PC-9 (cell line): ENCODE data around the gene ANKRD13B. TPM values are rescaled to one million over a fixed set of nuclear protein-coding genes. Genes with fewer than 3 reads are reported as not detected.

Experiments
- BruUV-seq: library from RNA; stranded (reverse); fragments of 400-500 nt; replicated peaks from 2 replicates; lab custom pipeline; 2021; lab: Mats Ljungman, UMichigan
- CTCF ChIA-PET: fragments of 300-600 bp; sonication (Branson Sonifier 250); formaldehyde crosslinking; loops from one replicate; lab custom pipeline; 2022; ENCODE audit warnings: antibody characterized with exemption; lab: Charles Lee
- POLR2A ChIA-PET: fragments of 300-600 bp; sonication (Branson Sonifier 250); formaldehyde crosslinking; loops from one replicate; lab custom pipeline; 2022; ENCODE audit warnings: antibody characterized with exemption; ENCODE audit not compliant: unreplicated experiment; lab: Charles Lee
- DNase-seq, 2 experiments: peaks; one replicate each; pipeline versions ENCODE4 v3.0.0 to v3.0.0-alpha.2; 2015 to 2022; ENCODE audit warnings: mixed read lengths in 1 of 2
- H2AFZ ChIP-seq: fragments of 200-600 bp; sonication (generic); 2 replicates; pipeline ENCODE4 v1.8.1; 2017; ENCODE audit warnings: antibody characterized with exemption
- H3F3A ChIP-seq: fragments of 200-600 bp; sonication (generic); 2 replicates; pipeline ENCODE4 v1.8.1; 2017; ENCODE audit warnings: antibody characterized with exemption, mild to moderate bottlenecking, low read depth; ENCODE audit not compliant: insufficient read depth
- H3K27ac ChIP-seq: fragments of 200-600 bp; sonication (generic); 2 replicates; pipeline ENCODE4 v1.6.1; 2016; ENCODE audit warnings: mixed run types
- H3K27me3 ChIP-seq: fragments of 200-600 bp; sonication (generic); 2 replicates; pipeline ENCODE4 v1.6.1; 2016; ENCODE audit warnings: low read depth, mixed run types; ENCODE audit not compliant: insufficient read depth
- H3K36me3 ChIP-seq: fragments of 200-600 bp; sonication (generic); 2 replicates; pipeline ENCODE4 v1.6.1; 2016; ENCODE audit warnings: low read depth, mixed run types
- H3K4me1 ChIP-seq: fragments of 200-600 bp; sonication (generic); replicated peaks from 2 replicates; pipeline ENCODE4 v1.6.1; 2016; ENCODE audit warnings: mixed run types; ENCODE audit not compliant: insufficient read depth
- H3K4me2 ChIP-seq: fragments of 200-600 bp; sonication (generic); 2 replicates; pipeline ENCODE4 v1.6.1; 2017; ENCODE audit warnings: mixed run types
- H3K4me3 ChIP-seq: fragments of 200-600 bp; sonication (generic); 2 replicates; pipeline ENCODE4 v1.6.1; 2016; ENCODE audit warnings: mixed run types
- H3K79me2 ChIP-seq: fragments of 200-600 bp; sonication (generic); 2 replicates; pipeline ENCODE4 v1.6.1; 2017; ENCODE audit warnings: low read depth, mixed run types
- H3K9me2 ChIP-seq: fragments of 200-600 bp; sonication (generic); 2 replicates; pipeline ENCODE4 v1.8.1; 2017; ENCODE audit warnings: mild to moderate bottlenecking; ENCODE audit not compliant: insufficient read depth
- H3K9me3 ChIP-seq: fragments of 200-600 bp; sonication (generic); 2 replicates; pipeline ENCODE4 v1.8.1; 2016; ENCODE audit warnings: low read depth; ENCODE audit not compliant: insufficient read depth
- H4K20me1 ChIP-seq: fragments of 200-600 bp; sonication (generic); 2 replicates; pipeline ENCODE4 v1.8.1; 2017; ENCODE audit not compliant: insufficient read depth
- EZH2 ChIP-seq: fragments of 200-600 bp; sonication (generic); IDR thresholded peaks from 2 replicates; pipeline ENCODE4 v1.8.0; 2017; ENCODE audit warnings: antibody characterized with exemption, low read depth
- intact Hi-C: fragments of 100-400 bp; cut with micrococcal nuclease; formaldehyde crosslinking; loops from one replicate; pipeline ENCODE4 v1.10.0; 2022; ENCODE audit not compliant: unreplicated experiment
- total RNA-seq: library from RNA; stranded (reverse); gene quantifications from 2 replicates; pipeline ENCODE4 v1.2.3, GENCODE V29; 2021
- TF ChIP-seq, protein P1 (sequence below): fragments of 200-600 bp; sonication (generic); conservative IDR thresholded peaks from 2 replicates; pipeline ENCODE4 v1.6.1; 2017; ENCODE audit warnings: mixed run types, antibody characterized with exemption, mild to moderate bottlenecking, moderate library complexity

The ANKRD13B gene
- total RNA-seq, 1 experiment from 2014 or later = 28.4 TPM

- no peak overlapping the region for H2AFZ ChIP-seq
- no peak overlapping the region for H3K27ac ChIP-seq
- no TSS peak for BruUV-seq
- no peaks in the 10 kb centered on the region for H4K20me1 ChIP-seq
- no peaks in the 10 kb centered on the region for H3K4me1 ChIP-seq
- no peaks in the 10 kb centered on the region for H3K36me3 ChIP-seq
- TF ChIP-seq, protein P1, sequence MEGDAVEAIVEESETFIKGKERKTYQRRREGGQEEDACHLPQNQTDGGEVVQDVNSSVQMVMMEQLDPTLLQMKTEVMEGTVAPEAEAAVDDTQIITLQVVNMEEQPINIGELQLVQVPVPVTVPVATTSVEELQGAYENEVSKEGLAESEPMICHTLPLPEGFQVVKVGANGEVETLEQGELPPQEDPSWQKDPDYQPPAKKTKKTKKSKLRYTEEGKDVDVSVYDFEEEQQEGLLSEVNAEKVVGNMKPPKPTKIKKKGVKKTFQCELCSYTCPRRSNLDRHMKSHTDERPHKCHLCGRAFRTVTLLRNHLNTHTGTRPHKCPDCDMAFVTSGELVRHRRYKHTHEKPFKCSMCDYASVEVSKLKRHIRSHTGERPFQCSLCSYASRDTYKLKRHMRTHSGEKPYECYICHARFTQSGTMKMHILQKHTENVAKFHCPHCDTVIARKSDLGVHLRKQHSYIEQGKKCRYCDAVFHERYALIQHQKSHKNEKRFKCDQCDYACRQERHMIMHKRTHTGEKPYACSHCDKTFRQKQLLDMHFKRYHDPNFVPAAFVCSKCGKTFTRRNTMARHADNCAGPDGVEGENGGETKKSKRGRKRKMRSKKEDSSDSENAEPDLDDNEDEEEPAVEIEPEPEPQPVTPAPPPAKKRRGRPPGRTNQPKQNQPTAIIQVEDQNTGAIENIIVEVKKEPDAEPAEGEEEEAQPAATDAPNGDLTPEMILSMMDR = no peak
- no peak for TF ChIP-seq EZH2
- intact Hi-C loops = no loop called here
- H3K79me2 ChIP-seq = no peaks in the 10 kb centered on the region
- no peak overlapping the region for H3K4me2 ChIP-seq
- 0 out of 2 replicates have a peak, but pooled peaks cover 3% of the 10 kb centered on the region for H3F3A ChIP-seq
- H3K27me3 ChIP-seq = no peaks in the 10 kb centered on the region
- no peaks in the 10 kb centered on the region for H3K9me3 ChIP-seq
- no peaks in the 10 kb centered on the region for H3K9me2 ChIP-seq
- no peak for DNase-seq
- H3K4me3 ChIP-seq = no peak overlapping the region
- POLR2A ChIA-PET = interaction anchor here (0.5 kb wide), 1 partner anchor 76 kb away, joined by 3 read pairs; no protein-coding TSS in a partner anchor
- CTCF ChIA-PET = no interaction called here
Observed at GRCh38 chr17:29652976-29653375, 60.0 kb downstream of the ANKRD13B start.

- H4K20me1 ChIP-seq = no peaks in the 10 kb centered on the region
- H3K27ac ChIP-seq = no peak overlapping the region
- DNase-seq = no peak
- no peak overlapping the region for H3K4me2 ChIP-seq
- H3K4me3 ChIP-seq = no peak overlapping the region
- no peaks in the 10 kb centered on the region for H3K9me2 ChIP-seq
- no peaks in the 10 kb centered on the region for H3K9me3 ChIP-seq
- H3K4me1 ChIP-seq = no peaks in the 10 kb centered on the region
- TF ChIP-seq, protein P1 = no peak
- TF ChIP-seq EZH2 = no peak
- no peaks in the 10 kb centered on the region for H3F3A ChIP-seq
- intact Hi-C loops = no loop called here
- no peaks in the 10 kb centered on the region for H3K79me2 ChIP-seq
- CTCF ChIA-PET = no interaction called here
- H2AFZ ChIP-seq = no peak overlapping the region
- POLR2A ChIA-PET = interaction anchor here (0.6 kb wide), 1 partner anchor 82 kb away, joined by 23 read pairs; no protein-coding TSS in a partner anchor
- no peaks in the 10 kb centered on the region for H3K36me3 ChIP-seq
- no TSS peak for BruUV-seq
- no peaks in the 10 kb centered on the region for H3K27me3 ChIP-seq
Observed at GRCh38 chr17:29653995-29654714, 61.2 kb downstream of the ANKRD13B start.

GRCh38 chr17:29655323-29655722 is 62.4 kb downstream of the ANKRD13B start:
- H2AFZ ChIP-seq = no peak overlapping the region
- POLR2A ChIA-PET = interaction anchor here (0.6 kb wide), 1 partner anchor 16 kb away, joined by 3 read pairs; no protein-coding TSS in a partner anchor

More at GRCh38 chr17:29655323-29655722, 62.4 kb downstream of the ANKRD13B start:
- no peaks in the 10 kb centered on the region for H3K36me3 ChIP-seq
- intact Hi-C loops = no loop called here
- H3K27me3 ChIP-seq = no peaks in the 10 kb centered on the region
- H3K9me2 ChIP-seq = no peaks in the 10 kb centered on the region
- TF ChIP-seq, protein P1 = no peak
- no peak for TF ChIP-seq EZH2
- H3F3A ChIP-seq = no peaks in the 10 kb centered on the region
- no peaks in the 10 kb centered on the region for H3K4me1 ChIP-seq
- BruUV-seq = no TSS peak
- no peak overlapping the region for H3K27ac ChIP-seq
- no peak overlapping the region for H3K4me3 ChIP-seq
- no peaks in the 10 kb centered on the region for H3K79me2 ChIP-seq
- CTCF ChIA-PET = no interaction called here
- H4K20me1 ChIP-seq = no peaks in the 10 kb centered on the region
- H3K4me2 ChIP-seq = no peak overlapping the region
- no peak for DNase-seq
- no peaks in the 10 kb centered on the region for H3K9me3 ChIP-seq
